HCT116 (cell line): ENCODE results near the gene CNDP1. TPM values are rescaled to one million over a fixed set of nuclear protein-coding genes. Genes with fewer than 3 reads are reported as not detected.
A peak's percentile ranks its signal among the peaks of the same experiment; 100 is the strongest.

Source experiments
- ATAC-seq: fragments of 200-7000 bp; cut with Tn5 transposase; 2 replicates; pipeline ENCODE4 v1.9.1; 2020; ENCODE audit warnings: mild to moderate bottlenecking, moderate library complexity
- BruUV-seq: library from RNA; stranded (reverse); fragments of 400-500 nt; replicated peaks from 2 replicates; lab custom pipeline; 2021; lab: Mats Ljungman, UMichigan
- CTCF ChIA-PET: fragments of 300-600 bp; sonication (Branson Sonifier 250); formaldehyde crosslinking; loops from one replicate; lab custom pipeline; 2021; ENCODE audit warnings: antibody characterized with exemption; lab: Charles Lee
- POLR2A ChIA-PET: fragments of 300-600, 350-600 bp; sonication (Branson Sonifier 250); formaldehyde crosslinking; loops from one replicate; lab custom pipeline; 2021; ENCODE audit warnings: antibody characterized with exemption; lab: Charles Lee
- RAD21 ChIA-PET, 2 experiments: fragments of 300-600 bp; sonication (Branson Sonifier 250); formaldehyde crosslinking; loops; one replicate each; lab custom pipeline; 2023; ENCODE audit warnings: low total read pairs in 2 of 2; ENCODE audit not compliant: uncharacterized antibody in 2 of 2, unreplicated experiment in 2 of 2, low non-redundant PET in 1 of 2; lab: Charles Lee
- DNase-seq: peaks from one replicate; pipeline ENCODE4 v3.0.0-alpha.2; 2010; ENCODE audit warnings: low read depth, low spot score
- H2AFZ ChIP-seq: fragments of 200-600 bp; shearing (Covaris generic), sonication (generic); 2 replicates; pipeline ENCODE4 v1.6.1; 2017; ENCODE audit warnings: low read depth, mixed run types, mixed read lengths, antibody characterized with exemption, low read length; ENCODE audit not compliant: poor library complexity, severe bottlenecking
- H3K27ac ChIP-seq: 2 replicates; pipeline ENCODE4 v1.5.1; 2012; ENCODE audit warnings: low read depth, low read length
- H3K27me3 ChIP-seq: fragments of 200-600 bp; sonication (generic); 2 replicates; pipeline ENCODE4 v1.6.1; 2016; ENCODE audit warnings: mixed run types, low read length, mixed read lengths; ENCODE audit not compliant: insufficient read depth
- H3K36me3 ChIP-seq, 2 experiments: fragments of 200-500 bp in 1 of 2; fragments of 200-600 bp in 1 of 2; sonication (Bioruptor generic) in 1 of 2; sonication (generic) in 1 of 2; 2 replicates each; pipeline versions ENCODE4 v1.5.1 to v1.6.1; 2014 to 2016; ENCODE audit warnings: low read length in 2 of 2, inconsistent platforms in 1 of 2, mixed read lengths in 1 of 2, mixed run types in 1 of 2; ENCODE audit not compliant: insufficient read depth in 2 of 2, control insufficient read depth in 1 of 2
- H3K4me1 ChIP-seq, 2 experiments: fragments of 200-600 bp in 1 of 2; sonication (generic) in 1 of 2; 2 replicates each; pipeline versions ENCODE4 v1.5.1 to v1.6.1; 2012 to 2017; ENCODE audit warnings: low read length in 2 of 2, inconsistent platforms in 1 of 2, mild to moderate bottlenecking in 1 of 2, mixed read lengths in 1 of 2, mixed run types in 1 of 2, moderate library complexity in 1 of 2; ENCODE audit not compliant: insufficient read depth in 2 of 2, control insufficient read depth in 1 of 2
- H3K4me2 ChIP-seq: fragments of 200-600 bp; sonication (generic); 2 replicates; pipeline ENCODE4 v1.6.1; 2017; ENCODE audit warnings: mixed run types, low read length, mixed read lengths
- H3K4me3 ChIP-seq, 2 experiments: fragments of 200-600 bp in 1 of 2; sonication (generic) in 1 of 2; replicated peaks in 1 of 2; 2 replicates each; pipeline ENCODE4 v1.5.1; 2011 to 2016; ENCODE audit warnings: low read length in 2 of 2, control low read depth in 1 of 2, low read depth in 1 of 2, mild to moderate bottlenecking in 1 of 2, mixed read lengths in 1 of 2, mixed run types in 1 of 2
- H3K79me2 ChIP-seq: fragments of 200-600 bp; sonication (generic); 2 replicates; pipeline ENCODE4 v1.6.1; 2017; ENCODE audit warnings: mild to moderate bottlenecking, mixed run types, low read length, moderate library complexity, mixed read lengths; ENCODE audit not compliant: insufficient read depth
- H3K9ac ChIP-seq: fragments of 200-600 bp; sonication (generic); 2 replicates; pipeline ENCODE4 v1.6.1; 2016; ENCODE audit warnings: low read length, mixed read lengths
- H3K9me2 ChIP-seq: fragments of 200-600 bp; sonication (generic), shearing (Covaris generic); 2 replicates; pipeline ENCODE4 v1.6.1; 2017; ENCODE audit warnings: mixed run types, mild to moderate bottlenecking, moderate library complexity; ENCODE audit not compliant: insufficient read depth
- H3K9me3 ChIP-seq, 2 experiments: fragments of 200-500 bp in 1 of 2; fragments of 200-600 bp in 1 of 2; sonication (Bioruptor generic) in 1 of 2; sonication (generic) in 1 of 2; 2 replicates each; pipeline ENCODE4 v1.6.1; 2014 to 2017; ENCODE audit warnings: low read length in 2 of 2, mixed read lengths in 2 of 2, inconsistent platforms in 1 of 2, low read depth in 1 of 2, mild to moderate bottlenecking in 1 of 2, mixed run types in 1 of 2, moderate library complexity in 1 of 2; ENCODE audit not compliant: control insufficient read depth in 1 of 2, insufficient read depth in 1 of 2
- H4K20me1 ChIP-seq: fragments of 200-600 bp; sonication (generic), shearing (Covaris generic); 2 replicates; pipeline ENCODE4 v1.6.1; 2017; ENCODE audit warnings: mixed run types, mild to moderate bottlenecking, moderate library complexity; ENCODE audit not compliant: insufficient read depth
- CBX3 ChIP-seq: IDR thresholded peaks from 2 replicates; pipeline ENCODE4 v1.6.1; 2012; ENCODE audit warnings: low read depth
- CEBPB ChIP-seq: IDR thresholded peaks from 2 replicates; pipeline ENCODE4 v1.6.1; 2012; ENCODE audit warnings: low read depth
- EGR1 ChIP-seq: IDR thresholded peaks from 2 replicates; pipeline ENCODE4 v1.6.1; 2012; ENCODE audit warnings: low read depth
- FOSL1 ChIP-seq: IDR thresholded peaks from 2 replicates; pipeline ENCODE4 v1.6.1; 2012; ENCODE audit warnings: low read depth
- RAD21 ChIP-seq: IDR thresholded peaks from 2 replicates; pipeline ENCODE4 v1.6.1; 2012; ENCODE audit warnings: low read depth, mild to moderate bottlenecking
- SP1 ChIP-seq: IDR thresholded peaks from 2 replicates; pipeline ENCODE4 v1.6.1; 2012; ENCODE audit warnings: low read depth
- YY1 ChIP-seq: IDR thresholded peaks from 2 replicates; pipeline ENCODE4 v1.6.1; 2011; ENCODE audit warnings: low read length, low read depth, moderate library complexity, mild to moderate bottlenecking; ENCODE audit not compliant: insufficient replicate concordance; ENCODE audit errors: extremely low read depth
- ZNF274 ChIP-seq: fragments of 200-500 bp; sonication (Bioruptor generic); IDR thresholded peaks from 2 replicates; pipeline ENCODE4 v1.6.1; 2014; ENCODE audit warnings: mild to moderate bottlenecking, low read depth, low read length, inconsistent platforms
- intact Hi-C: fragments of 100-400 bp; cut with micrococcal nuclease; formaldehyde crosslinking; loops from 2 replicates; pipeline ENCODE4 v1.10.0; 2022
- total RNA-seq: library from RNA; stranded (reverse); gene quantifications from one replicate; pipeline ENCODE4 v1.2.1, GENCODE V29; 2021; ENCODE audit not compliant: unreplicated experiment
- TF ChIP-seq, protein P1 (sequence below): IDR thresholded peaks from 2 replicates; pipeline ENCODE4 v1.6.1; 2011; ENCODE audit warnings: mild to moderate bottlenecking, low read length, moderate library complexity; ENCODE audit not compliant: insufficient replicate concordance; ENCODE audit errors: extremely low read depth
- TF ChIP-seq, protein P2 (sequence below), 3 experiments: fragments of 200-600 bp in 1 of 3; sonication (generic) in 1 of 3; IDR thresholded peaks in 2 of 3; conservative IDR thresholded peaks in 1 of 3; 2 replicates each; pipeline ENCODE4 v1.5.1; 2012 to 2017; ENCODE audit warnings: low read depth in 2 of 3, low read length in 2 of 3, antibody characterized with exemption in 1 of 3, borderline replicate concordance in 1 of 3, control low read depth in 1 of 3, mild to moderate bottlenecking in 1 of 3, mixed read lengths in 1 of 3, mixed run types in 1 of 3, moderate library complexity in 1 of 3; ENCODE audit not compliant: insufficient read depth in 1 of 3
- TF ChIP-seq, protein P3 (sequence below): IDR thresholded peaks from 2 replicates; pipeline ENCODE4 v1.6.1; 2012
- TF ChIP-seq, protein P4 (sequence below): IDR thresholded peaks from 2 replicates; pipeline ENCODE4 v1.6.1; 2012

The CNDP1 gene
- total RNA-seq, 1 experiment from 2014 or later, result not detected

DNA sequence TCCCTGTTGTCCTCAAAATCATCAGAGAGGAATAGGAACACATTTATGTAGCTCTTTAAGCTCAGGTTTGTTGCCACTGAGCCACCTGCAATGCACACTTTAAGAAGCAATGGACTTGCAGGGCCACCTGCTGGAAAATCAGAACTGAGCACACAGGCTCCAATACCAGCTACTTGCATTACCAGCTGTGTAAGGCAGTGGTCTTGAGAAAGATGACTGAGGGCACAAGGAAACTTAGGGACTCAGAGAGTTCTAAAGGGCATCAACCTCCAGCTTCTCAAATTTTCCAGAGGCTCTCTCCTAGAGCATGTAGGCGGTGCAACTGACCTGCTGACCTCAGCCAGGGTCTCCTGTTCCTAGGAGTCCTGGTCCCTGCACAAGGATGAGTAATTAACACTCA is 40.6 kb upstream of the CNDP1 start:
- Histone ChIP-seq H3K4me2 (no peak overlapping the region), H3K36me3 (no peaks in the 10 kb centered on the region), H3K4me1 (peaks cover 6 to 12% of the 10 kb centered on the region in 2 experiments), H3K9me2 (no peaks in the 10 kb centered on the region), H3K4me3 (no peak overlapping the region), H3K79me2 (peaks cover 22% of the 10 kb centered on the region), H4K20me1 (no peaks in the 10 kb centered on the region), H3K27me3 (no peaks in the 10 kb centered on the region), H3K27ac (no peak overlapping the region), H3K9ac (no peak overlapping the region), H3K9me3 (no peaks in the 10 kb centered on the region; a peak in 1 of 4 replicates), H2AFZ (no peak overlapping the region)
- ChIA-PET POLR2A (no interaction called here), RAD21 (interaction anchor here (0.9 to 1.1 kb wide), 6 partner anchors 58 to 183 kb away, joined by 3 to 7 read pairs (median 4); no protein-coding TSS in a partner anchor), CTCF (interaction anchor here (0.6 to 1.6 kb wide), 11 partner anchors 58 to 411 kb away, joined by 3 to 37 read pairs (median 5); no protein-coding TSS in a partner anchor)
- ATAC-seq, result no peak
- no TSS peak for BruUV-seq
- TF ChIP-seq SP1 (no peak), CBX3 (no peak), EGR1 (no peak), FOSL1 (no peak), CEBPB (no peak), YY1 (no peak), RAD21 (peak; percentile 74), ZNF274 (no peak)
- TF ChIP-seq, protein P1, sequence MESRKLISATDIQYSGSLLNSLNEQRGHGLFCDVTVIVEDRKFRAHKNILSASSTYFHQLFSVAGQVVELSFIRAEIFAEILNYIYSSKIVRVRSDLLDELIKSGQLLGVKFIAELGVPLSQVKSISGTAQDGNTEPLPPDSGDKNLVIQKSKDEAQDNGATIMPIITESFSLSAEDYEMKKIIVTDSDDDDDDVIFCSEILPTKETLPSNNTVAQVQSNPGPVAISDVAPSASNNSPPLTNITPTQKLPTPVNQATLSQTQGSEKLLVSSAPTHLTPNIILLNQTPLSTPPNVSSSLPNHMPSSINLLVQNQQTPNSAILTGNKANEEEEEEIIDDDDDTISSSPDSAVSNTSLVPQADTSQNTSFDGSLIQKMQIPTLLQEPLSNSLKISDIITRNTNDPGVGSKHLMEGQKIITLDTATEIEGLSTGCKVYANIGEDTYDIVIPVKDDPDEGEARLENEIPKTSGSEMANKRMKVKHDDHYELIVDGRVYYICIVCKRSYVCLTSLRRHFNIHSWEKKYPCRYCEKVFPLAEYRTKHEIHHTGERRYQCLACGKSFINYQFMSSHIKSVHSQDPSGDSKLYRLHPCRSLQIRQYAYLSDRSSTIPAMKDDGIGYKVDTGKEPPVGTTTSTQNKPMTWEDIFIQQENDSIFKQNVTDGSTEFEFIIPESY, result no peak
- TF ChIP-seq, protein P2, sequence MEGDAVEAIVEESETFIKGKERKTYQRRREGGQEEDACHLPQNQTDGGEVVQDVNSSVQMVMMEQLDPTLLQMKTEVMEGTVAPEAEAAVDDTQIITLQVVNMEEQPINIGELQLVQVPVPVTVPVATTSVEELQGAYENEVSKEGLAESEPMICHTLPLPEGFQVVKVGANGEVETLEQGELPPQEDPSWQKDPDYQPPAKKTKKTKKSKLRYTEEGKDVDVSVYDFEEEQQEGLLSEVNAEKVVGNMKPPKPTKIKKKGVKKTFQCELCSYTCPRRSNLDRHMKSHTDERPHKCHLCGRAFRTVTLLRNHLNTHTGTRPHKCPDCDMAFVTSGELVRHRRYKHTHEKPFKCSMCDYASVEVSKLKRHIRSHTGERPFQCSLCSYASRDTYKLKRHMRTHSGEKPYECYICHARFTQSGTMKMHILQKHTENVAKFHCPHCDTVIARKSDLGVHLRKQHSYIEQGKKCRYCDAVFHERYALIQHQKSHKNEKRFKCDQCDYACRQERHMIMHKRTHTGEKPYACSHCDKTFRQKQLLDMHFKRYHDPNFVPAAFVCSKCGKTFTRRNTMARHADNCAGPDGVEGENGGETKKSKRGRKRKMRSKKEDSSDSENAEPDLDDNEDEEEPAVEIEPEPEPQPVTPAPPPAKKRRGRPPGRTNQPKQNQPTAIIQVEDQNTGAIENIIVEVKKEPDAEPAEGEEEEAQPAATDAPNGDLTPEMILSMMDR (IDR thresholded peaks at IDR 0.05 in 2 of 3, conservative IDR thresholded peaks at IDR 0.05 in 1 of 3; ENCODE audit: borderline replicate concordance in 1 of 3, insufficient read depth in 1 of 3, low read depth in 2 of 3, low read length in 2 of 3), result peak; percentile 61 to 62 (median 62); a peak in 5 of 6 replicates
- TF ChIP-seq, protein P3, sequence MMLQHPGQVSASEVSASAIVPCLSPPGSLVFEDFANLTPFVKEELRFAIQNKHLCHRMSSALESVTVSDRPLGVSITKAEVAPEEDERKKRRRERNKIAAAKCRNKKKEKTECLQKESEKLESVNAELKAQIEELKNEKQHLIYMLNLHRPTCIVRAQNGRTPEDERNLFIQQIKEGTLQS, result no peak
- TF ChIP-seq, protein P4, sequence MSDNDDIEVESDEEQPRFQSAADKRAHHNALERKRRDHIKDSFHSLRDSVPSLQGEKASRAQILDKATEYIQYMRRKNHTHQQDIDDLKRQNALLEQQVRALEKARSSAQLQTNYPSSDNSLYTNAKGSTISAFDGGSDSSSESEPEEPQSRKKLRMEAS, result no peak
- intact Hi-C loops, result loop anchor here (1.0 to 10.0 kb wide), 4 partner anchors 101 to 297 kb away; partner anchors contain the start of genes CYB5A and ZNF407
- peak; percentile 35 for DNase-seq
